Liver (tissue), 9 donors: ENCODE data around the gene SGTB. TPM values are rescaled to one million over a fixed set of nuclear protein-coding genes. Genes with fewer than 3 reads are reported as not detected.
A peak's percentile ranks its signal among the peaks of the same experiment; 100 is the strongest.

ENCODE experiments used
- DNase-seq: peaks from one replicate; pipeline ENCODE4 v3.0.0-alpha.2; 2017; ENCODE audit warnings: low spot score
- H3K27ac ChIP-seq, 2 donors: one replicate each; pipeline ENCODE4 v1.7.0; 2013; ENCODE audit warnings: inconsistent platforms in 2 of 2, low read length in 2 of 2, control low read depth in 1 of 2, low read depth in 1 of 2, mild to moderate bottlenecking in 1 of 2
- H3K27me3 ChIP-seq, 4 donors: one replicate each; pipeline versions ENCODE4 v1.6.1 to v1.7.0; 2013; ENCODE audit warnings: low read length in 3 of 4, inconsistent platforms in 1 of 4, mild to moderate bottlenecking in 1 of 4, moderate library complexity in 1 of 4; ENCODE audit not compliant: control insufficient read depth in 4 of 4, insufficient read depth in 4 of 4
- H3K36me3 ChIP-seq, 4 donors: one replicate each; pipeline versions ENCODE4 v1.6.1 to v1.7.0; 2013; ENCODE audit warnings: low read length in 3 of 4, mild to moderate bottlenecking in 3 of 4, low read depth in 1 of 4, moderate library complexity in 1 of 4; ENCODE audit not compliant: control insufficient read depth in 4 of 4, insufficient read depth in 3 of 4
- H3K4me1 ChIP-seq, 4 donors: one replicate each; pipeline versions ENCODE4 v1.6.1 to v1.7.0; 2013; ENCODE audit warnings: low read length in 3 of 4, mild to moderate bottlenecking in 3 of 4, moderate library complexity in 1 of 4; ENCODE audit not compliant: control insufficient read depth in 4 of 4, insufficient read depth in 4 of 4
- H3K4me3 ChIP-seq, 3 donors: one replicate each; pipeline versions ENCODE4 v1.6.1 to v1.7.0; 2013; ENCODE audit warnings: low read length in 3 of 3, control low read depth in 1 of 3, low read depth in 1 of 3, mild to moderate bottlenecking in 1 of 3
- H3K9ac ChIP-seq, 2 donors: one replicate each; pipeline ENCODE4 v1.7.0; 2013; ENCODE audit warnings: low read length in 2 of 2, mild to moderate bottlenecking in 2 of 2, moderate library complexity in 2 of 2, control low read depth in 1 of 2, low read depth in 1 of 2
- H3K9me3 ChIP-seq, 4 donors: one replicate each; pipeline versions ENCODE4 v1.6.1 to v1.7.0; 2013; ENCODE audit warnings: low read length in 3 of 4; ENCODE audit not compliant: control insufficient read depth in 4 of 4
- EGR1 ChIP-seq, 2 donors: IDR thresholded peaks; 2 replicates each; pipeline ENCODE4 v1.6.1; 2016 to 2018; ENCODE audit warnings: antibody characterized with exemption in 2 of 2, low read depth in 2 of 2
- FOXA1 ChIP-seq: IDR thresholded peaks from 2 replicates; pipeline ENCODE4 v1.6.1; 2016; ENCODE audit warnings: antibody characterized with exemption
- FOXA2 ChIP-seq: IDR thresholded peaks from 2 replicates; pipeline ENCODE4 v1.6.1; 2016; ENCODE audit warnings: antibody characterized with exemption
- GABPA ChIP-seq, 2 donors: IDR thresholded peaks in 1 of 2; conservative IDR thresholded peaks in 1 of 2; 2 replicates each; pipeline ENCODE4 v1.6.1; 2016; ENCODE audit warnings: antibody characterized with exemption in 2 of 2, mild to moderate bottlenecking in 1 of 2, moderate library complexity in 1 of 2
- HNF4A ChIP-seq, 2 donors: conservative IDR thresholded peaks; 2 replicates each; pipeline ENCODE4 v1.6.1; 2016; ENCODE audit warnings: antibody characterized with exemption in 2 of 2, mild to moderate bottlenecking in 2 of 2
- HNF4G ChIP-seq: IDR thresholded peaks from 2 replicates; pipeline ENCODE4 v1.6.1; 2016; ENCODE audit warnings: antibody characterized with exemption
- JUND ChIP-seq, 2 donors: IDR thresholded peaks; 2 replicates each; pipeline ENCODE4 v1.6.1; 2016; ENCODE audit warnings: antibody characterized with exemption in 2 of 2
- NR2F2 ChIP-seq: IDR thresholded peaks from 2 replicates; pipeline ENCODE4 v1.6.1; 2016; ENCODE audit warnings: antibody characterized with exemption
- RAD21 ChIP-seq, 2 donors: IDR thresholded peaks; 2 replicates each; pipeline ENCODE4 v1.6.1; 2016; ENCODE audit warnings: antibody characterized with exemption in 2 of 2, mild to moderate bottlenecking in 2 of 2
- RXRA ChIP-seq, 2 donors: IDR thresholded peaks; 2 replicates each; pipeline ENCODE4 v1.6.1; 2017 to 2018; ENCODE audit warnings: antibody characterized with exemption in 2 of 2, mild to moderate bottlenecking in 1 of 2
- SP1 ChIP-seq: IDR thresholded peaks from 2 replicates; pipeline ENCODE4 v1.6.1; 2018; ENCODE audit warnings: antibody characterized with exemption, mild to moderate bottlenecking
- TAF1 ChIP-seq: conservative IDR thresholded peaks from 2 replicates; pipeline ENCODE4 v1.6.1; 2016; ENCODE audit warnings: antibody characterized with exemption, mild to moderate bottlenecking
- YY1 ChIP-seq: IDR thresholded peaks from 2 replicates; pipeline ENCODE4 v1.6.1; 2016; ENCODE audit warnings: antibody characterized with exemption, mild to moderate bottlenecking
- WGBS: extraction: QIAGEN DNeasy Blood & Tissue Kit; methylation state at CpG from one replicate; pipeline ENCODE4 v1.1.7; 2013; 5-methylcytosine and 5-hydroxymethylcytosine counted together
- polyA plus RNA-seq, 2 donors: library from polyadenylated mRNA; stranded (reverse) in 1 of 2; unstranded in 1 of 2; fragments of 200-250 nt in 1 of 2; fragments of >200 nt in 1 of 2; fragmentation: Nextera tagmentation in 1 of 2; extraction: Ambion mirVana in 1 of 2; gene quantifications; one replicate each; pipeline versions ENCODE4 v1.2.1 to v1.2.3, GENCODE V29; 2013 to 2015
- total RNA-seq, 2 donors: library from RNA; depleted of rRNA; stranded (reverse); fragments of >200 nt; gene quantifications; one replicate each; pipeline ENCODE4 v1.2.3, GENCODE V29; 2014
- TF ChIP-seq, protein P1 (sequence below): fragments of 150-350 bp; IDR thresholded peaks from 2 replicates; pipeline ENCODE4 v1.5.1; 2017; ENCODE audit warnings: improper control_type of control experiment, low read depth, low read length; ENCODE audit not compliant: missing input control
- TF ChIP-seq, protein P2 (sequence below): IDR thresholded peaks from 2 replicates; pipeline ENCODE4 v1.6.1; 2016; ENCODE audit warnings: antibody characterized with exemption
- TF ChIP-seq, protein P3 (sequence below): IDR thresholded peaks from 2 replicates; pipeline ENCODE4 v1.6.1; 2016; ENCODE audit warnings: antibody characterized with exemption
- TF ChIP-seq, protein P4 (sequence below): IDR thresholded peaks from 2 replicates; pipeline ENCODE4 v1.6.1; 2016; ENCODE audit warnings: antibody characterized with exemption, mild to moderate bottlenecking
- donor health status: healthy.
- donor health status: healthy.
- donor health status: healthy.
- donor health status: healthy.
- donor health status: healthy.

SGTB gene
- total and polyA plus RNA-seq, 4 donors, result 0.79 to 3.2 (median 1.9) TPM

DNA sequence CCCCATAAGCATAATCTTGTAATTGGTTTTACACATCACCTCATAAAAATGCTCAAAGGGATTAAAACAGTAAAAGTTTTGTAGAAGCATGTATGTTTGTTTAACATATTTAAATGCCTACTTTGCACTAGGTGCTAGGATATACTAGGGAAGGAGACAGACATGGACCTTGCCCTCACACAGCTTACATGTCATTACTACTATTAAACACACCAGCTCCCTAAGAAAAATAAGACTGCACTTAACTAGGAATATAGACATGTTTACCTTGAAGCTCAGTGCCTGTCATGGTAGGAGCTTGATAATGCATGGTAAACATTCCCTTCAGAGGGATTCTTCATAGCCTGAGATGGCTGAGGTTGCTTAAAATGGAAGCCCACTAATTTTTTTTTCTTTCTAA, 90.9 kb downstream of the SGTB start:
- H3K9ac ChIP-seq, result no peak overlapping the region
- no peak overlapping the region for H3K4me3 ChIP-seq
- DNase-seq, result no peak
- no peaks in the 10 kb centered on the region for H3K9me3 ChIP-seq
- H3K27me3 ChIP-seq, result no peaks in the 10 kb centered on the region
- H3K27ac ChIP-seq, result no peak overlapping the region
- TF ChIP-seq, protein P1, sequence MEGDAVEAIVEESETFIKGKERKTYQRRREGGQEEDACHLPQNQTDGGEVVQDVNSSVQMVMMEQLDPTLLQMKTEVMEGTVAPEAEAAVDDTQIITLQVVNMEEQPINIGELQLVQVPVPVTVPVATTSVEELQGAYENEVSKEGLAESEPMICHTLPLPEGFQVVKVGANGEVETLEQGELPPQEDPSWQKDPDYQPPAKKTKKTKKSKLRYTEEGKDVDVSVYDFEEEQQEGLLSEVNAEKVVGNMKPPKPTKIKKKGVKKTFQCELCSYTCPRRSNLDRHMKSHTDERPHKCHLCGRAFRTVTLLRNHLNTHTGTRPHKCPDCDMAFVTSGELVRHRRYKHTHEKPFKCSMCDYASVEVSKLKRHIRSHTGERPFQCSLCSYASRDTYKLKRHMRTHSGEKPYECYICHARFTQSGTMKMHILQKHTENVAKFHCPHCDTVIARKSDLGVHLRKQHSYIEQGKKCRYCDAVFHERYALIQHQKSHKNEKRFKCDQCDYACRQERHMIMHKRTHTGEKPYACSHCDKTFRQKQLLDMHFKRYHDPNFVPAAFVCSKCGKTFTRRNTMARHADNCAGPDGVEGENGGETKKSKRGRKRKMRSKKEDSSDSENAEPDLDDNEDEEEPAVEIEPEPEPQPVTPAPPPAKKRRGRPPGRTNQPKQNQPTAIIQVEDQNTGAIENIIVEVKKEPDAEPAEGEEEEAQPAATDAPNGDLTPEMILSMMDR, result no peak
- no peak for TF ChIP-seq RAD21 (IDR thresholded peaks at IDR 0.05)
- no peak for TF ChIP-seq FOXA1
- TF ChIP-seq SP1, result no peak
- TF ChIP-seq HNF4A (conservative IDR thresholded peaks at IDR 0.05), result no peak
- no peak for TF ChIP-seq NR2F2
- TF ChIP-seq GABPA (IDR thresholded peaks at IDR 0.05 in 1 of 2, conservative IDR thresholded peaks at IDR 0.05 in 1 of 2), result no peak
- TF ChIP-seq, protein P2, sequence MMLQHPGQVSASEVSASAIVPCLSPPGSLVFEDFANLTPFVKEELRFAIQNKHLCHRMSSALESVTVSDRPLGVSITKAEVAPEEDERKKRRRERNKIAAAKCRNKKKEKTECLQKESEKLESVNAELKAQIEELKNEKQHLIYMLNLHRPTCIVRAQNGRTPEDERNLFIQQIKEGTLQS, result no peak
- TF ChIP-seq TAF1, result no peak
- no peak for TF ChIP-seq JUND (IDR thresholded peaks at IDR 0.05)
- no peak for TF ChIP-seq RXRA (IDR thresholded peaks at IDR 0.05)
- H3K4me1 ChIP-seq, result peaks cover 2 to 5% (median 4%) of the 10 kb centered on the region in 4 donors
- H3K36me3 ChIP-seq, result peaks cover 0 to 9% (median 2%) of the 10 kb centered on the region in 4 donors

DNA sequence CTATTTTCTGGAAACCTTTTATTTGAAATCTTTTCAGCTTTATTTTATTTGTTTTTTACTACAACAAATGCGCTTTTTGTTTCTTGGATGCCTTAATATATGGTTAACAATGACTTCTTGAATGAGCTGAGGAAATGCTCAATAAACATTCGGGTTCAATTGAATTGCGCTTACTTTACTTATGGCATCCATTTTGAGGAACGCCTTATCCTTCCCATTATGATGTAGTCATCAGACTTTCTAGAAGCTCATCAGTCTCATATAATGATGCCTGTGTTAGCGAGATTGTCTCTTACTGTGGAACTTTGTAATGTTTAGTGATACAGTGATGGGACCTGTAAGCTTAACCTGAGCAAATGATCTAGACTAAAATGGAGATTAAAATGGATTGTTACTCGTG, 96.2 kb downstream of the SGTB start:
- H3K9ac ChIP-seq, result peak overlapping the region in 1 of 2 donors; percentile 90
- H3K27ac ChIP-seq, result no peak overlapping the region

More for the DNA sequence above, 96.2 kb downstream of the SGTB start:
- no peak for TF ChIP-seq NR2F2
- TF ChIP-seq EGR1 (IDR thresholded peaks at IDR 0.05; ENCODE audit: low read depth in 2 of 2), result no peak
- TF ChIP-seq, protein P3, sequence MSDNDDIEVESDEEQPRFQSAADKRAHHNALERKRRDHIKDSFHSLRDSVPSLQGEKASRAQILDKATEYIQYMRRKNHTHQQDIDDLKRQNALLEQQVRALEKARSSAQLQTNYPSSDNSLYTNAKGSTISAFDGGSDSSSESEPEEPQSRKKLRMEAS, result no peak
- no peak for TF ChIP-seq HNF4G
- TF ChIP-seq GABPA (IDR thresholded peaks at IDR 0.05 in 1 of 2, conservative IDR thresholded peaks at IDR 0.05 in 1 of 2), result no peak
- TF ChIP-seq TAF1, result no peak
- TF ChIP-seq FOXA1, result no peak
- TF ChIP-seq RXRA (IDR thresholded peaks at IDR 0.05), result no peak
- TF ChIP-seq FOXA2, result no peak
- TF ChIP-seq HNF4A (conservative IDR thresholded peaks at IDR 0.05), result no peak
- TF ChIP-seq, protein P2, result no peak
- no peak for TF ChIP-seq JUND (IDR thresholded peaks at IDR 0.05)
- no peak for TF ChIP-seq SP1
- no peak for TF ChIP-seq YY1
- TF ChIP-seq, protein P4, sequence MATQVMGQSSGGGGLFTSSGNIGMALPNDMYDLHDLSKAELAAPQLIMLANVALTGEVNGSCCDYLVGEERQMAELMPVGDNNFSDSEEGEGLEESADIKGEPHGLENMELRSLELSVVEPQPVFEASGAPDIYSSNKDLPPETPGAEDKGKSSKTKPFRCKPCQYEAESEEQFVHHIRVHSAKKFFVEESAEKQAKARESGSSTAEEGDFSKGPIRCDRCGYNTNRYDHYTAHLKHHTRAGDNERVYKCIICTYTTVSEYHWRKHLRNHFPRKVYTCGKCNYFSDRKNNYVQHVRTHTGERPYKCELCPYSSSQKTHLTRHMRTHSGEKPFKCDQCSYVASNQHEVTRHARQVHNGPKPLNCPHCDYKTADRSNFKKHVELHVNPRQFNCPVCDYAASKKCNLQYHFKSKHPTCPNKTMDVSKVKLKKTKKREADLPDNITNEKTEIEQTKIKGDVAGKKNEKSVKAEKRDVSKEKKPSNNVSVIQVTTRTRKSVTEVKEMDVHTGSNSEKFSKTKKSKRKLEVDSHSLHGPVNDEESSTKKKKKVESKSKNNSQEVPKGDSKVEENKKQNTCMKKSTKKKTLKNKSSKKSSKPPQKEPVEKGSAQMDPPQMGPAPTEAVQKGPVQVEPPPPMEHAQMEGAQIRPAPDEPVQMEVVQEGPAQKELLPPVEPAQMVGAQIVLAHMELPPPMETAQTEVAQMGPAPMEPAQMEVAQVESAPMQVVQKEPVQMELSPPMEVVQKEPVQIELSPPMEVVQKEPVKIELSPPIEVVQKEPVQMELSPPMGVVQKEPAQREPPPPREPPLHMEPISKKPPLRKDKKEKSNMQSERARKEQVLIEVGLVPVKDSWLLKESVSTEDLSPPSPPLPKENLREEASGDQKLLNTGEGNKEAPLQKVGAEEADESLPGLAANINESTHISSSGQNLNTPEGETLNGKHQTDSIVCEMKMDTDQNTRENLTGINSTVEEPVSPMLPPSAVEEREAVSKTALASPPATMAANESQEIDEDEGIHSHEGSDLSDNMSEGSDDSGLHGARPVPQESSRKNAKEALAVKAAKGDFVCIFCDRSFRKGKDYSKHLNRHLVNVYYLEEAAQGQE, result no peak
- TF ChIP-seq, protein P1, result no peak
- H3K4me3 ChIP-seq, result peak overlapping the region; percentile 75 to 99 (median 99)
- WGBS, result 60% methylated on average over 6 of the region's 6 CpGs
- no peaks in the 10 kb centered on the region for H3K27me3 ChIP-seq
- peaks cover 9 to 29% (median 23%) of the 10 kb centered on the region in 4 donors for H3K4me1 ChIP-seq
- H3K9me3 ChIP-seq, result no peaks in the 10 kb centered on the region
- no peak for DNase-seq
- peaks cover 0 to 8% (median 2%) of the 10 kb centered on the region in 4 donors for H3K36me3 ChIP-seq
